Mammary epithelial cell (primary cell): Measurements from ENCODE around the gene PGAP2.

Experiments
- EZH2 ChIP-seq: IDR thresholded peaks from 2 replicates; pipeline ENCODE4 v1.6.1; 2012; ENCODE audit warnings: low read length, inconsistent platforms, borderline replicate concordance
- TF ChIP-seq, protein P1 (sequence below), 2 donors: IDR thresholded peaks in 1 of 2; conservative IDR thresholded peaks in 1 of 2; 2 replicates each; pipeline ENCODE4 v1.5.1; 2011 to 2012; ENCODE audit warnings: inconsistent platforms in 2 of 2, low read length in 2 of 2, mild to moderate bottlenecking in 2 of 2, control low read depth in 1 of 2, low read depth in 1 of 2; ENCODE audit not compliant: insufficient read depth in 1 of 2; ENCODE audit errors: extremely low read depth in 1 of 2

- TF ChIP-seq, protein P1, sequence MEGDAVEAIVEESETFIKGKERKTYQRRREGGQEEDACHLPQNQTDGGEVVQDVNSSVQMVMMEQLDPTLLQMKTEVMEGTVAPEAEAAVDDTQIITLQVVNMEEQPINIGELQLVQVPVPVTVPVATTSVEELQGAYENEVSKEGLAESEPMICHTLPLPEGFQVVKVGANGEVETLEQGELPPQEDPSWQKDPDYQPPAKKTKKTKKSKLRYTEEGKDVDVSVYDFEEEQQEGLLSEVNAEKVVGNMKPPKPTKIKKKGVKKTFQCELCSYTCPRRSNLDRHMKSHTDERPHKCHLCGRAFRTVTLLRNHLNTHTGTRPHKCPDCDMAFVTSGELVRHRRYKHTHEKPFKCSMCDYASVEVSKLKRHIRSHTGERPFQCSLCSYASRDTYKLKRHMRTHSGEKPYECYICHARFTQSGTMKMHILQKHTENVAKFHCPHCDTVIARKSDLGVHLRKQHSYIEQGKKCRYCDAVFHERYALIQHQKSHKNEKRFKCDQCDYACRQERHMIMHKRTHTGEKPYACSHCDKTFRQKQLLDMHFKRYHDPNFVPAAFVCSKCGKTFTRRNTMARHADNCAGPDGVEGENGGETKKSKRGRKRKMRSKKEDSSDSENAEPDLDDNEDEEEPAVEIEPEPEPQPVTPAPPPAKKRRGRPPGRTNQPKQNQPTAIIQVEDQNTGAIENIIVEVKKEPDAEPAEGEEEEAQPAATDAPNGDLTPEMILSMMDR (conservative IDR thresholded peaks at IDR 0.05 in 1 of 2, IDR thresholded peaks at IDR 0.05 in 1 of 2; ENCODE audit: extremely low read depth in 1 of 2, insufficient read depth in 1 of 2, low read depth in 1 of 2, low read length in 2 of 2): no peak
- TF ChIP-seq EZH2: no peak
Measured at GRCh38 chr11:3857628-3858027, 49.3 kb downstream of the PGAP2 start.
